ENCODE data around the gene PFKL. TPM values are rescaled to one million over a fixed set of nuclear protein-coding genes. Genes with fewer than 3 reads are reported as not detected.

Gene PFKL
- total and polyA plus RNA-seq, 11 donors, result 34.0 to 85.1 (median 46.1) TPM

DNA sequence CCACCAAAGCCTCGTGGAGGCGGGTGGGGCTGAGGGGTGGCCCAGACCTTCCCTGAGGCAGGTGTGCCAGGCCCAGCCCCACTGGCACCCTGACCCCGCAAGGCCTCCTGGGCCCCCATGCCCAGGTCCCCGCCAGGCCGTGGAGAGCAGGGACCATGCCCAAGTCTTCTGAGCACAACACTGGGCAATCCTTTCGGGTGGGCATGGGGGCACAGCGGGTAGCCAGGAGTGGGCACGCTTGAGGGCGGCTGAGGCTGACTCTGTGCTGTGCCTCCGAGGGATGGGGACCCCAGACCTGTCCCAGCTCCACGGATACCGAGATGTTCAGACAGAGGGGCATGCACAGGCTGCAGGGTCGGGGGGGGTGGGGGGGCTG lies 26.4 kb downstream of the PFKL start:
- no peaks in the 10 kb centered on the region for H3K4me1 ChIP-seq
- H3K4me3 ChIP-seq, result no peak overlapping the region
- no peak overlapping the region for H3K27ac ChIP-seq
- no peaks in the 10 kb centered on the region for H3K9me3 ChIP-seq
- no peak for ATAC-seq
- H3K36me3 ChIP-seq, result peaks cover 0 to 70% (median 43%) of the 10 kb centered on the region in 9 donors
- intact Hi-C loops (cut with DNase I), result loop anchor here in 1 of 10 donors (2.0 to 10.0 kb wide), 2 partner anchors 19 to 59 kb away; no protein-coding TSS in a partner anchor
- no peaks in the 10 kb centered on the region for H3K27me3 ChIP-seq
- no peak for DNase-seq
- 85 to 98% (median 96%) methylated on average over 12 to 13 of the region's 13 CpGs for WGBS, 4 donors
- TF ChIP-seq POLR2A (IDR thresholded peaks at IDR 0.05), result no peak

DNA sequence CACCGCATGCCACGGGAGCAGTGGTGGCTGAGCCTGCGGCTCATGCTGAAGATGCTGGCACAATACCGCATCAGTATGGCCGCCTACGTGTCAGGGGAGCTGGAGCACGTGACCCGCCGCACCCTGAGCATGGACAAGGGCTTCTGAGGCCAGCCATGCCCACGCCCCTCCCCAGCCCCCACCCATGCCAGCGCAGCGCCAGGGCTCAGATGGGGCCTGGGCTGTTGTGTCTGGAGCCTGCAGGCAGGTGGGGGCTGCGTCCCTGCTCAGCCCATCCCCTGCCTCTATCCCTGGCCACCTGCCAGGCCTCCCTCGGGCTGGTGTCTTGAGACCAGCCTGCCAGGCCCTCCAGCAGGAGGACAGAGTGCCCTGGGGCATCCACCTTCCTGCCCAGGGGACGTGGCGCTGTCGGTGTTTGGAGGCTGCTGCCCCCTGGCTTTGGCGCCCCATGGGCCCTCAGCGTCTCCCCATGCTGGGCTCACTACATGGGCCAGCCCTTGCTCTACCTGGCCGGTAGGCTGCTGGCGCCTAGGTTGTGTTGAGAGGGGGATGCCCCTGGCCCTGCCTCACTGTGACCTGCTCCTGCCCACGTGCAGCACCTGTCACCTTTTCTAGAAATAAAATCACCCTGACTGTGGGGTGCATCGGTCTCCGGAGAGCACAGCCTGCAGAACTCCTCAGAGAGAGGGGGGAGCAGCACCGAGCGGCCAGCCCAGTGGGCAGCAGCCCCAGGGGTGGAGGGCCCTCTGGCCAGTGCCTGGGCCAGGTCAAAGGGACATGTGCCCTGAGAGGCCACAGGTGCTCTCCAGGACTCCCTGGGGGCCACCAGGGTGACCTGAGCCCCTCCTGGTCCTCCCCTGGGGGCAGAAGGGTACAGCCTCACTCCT lies 27.1 kb downstream of the PFKL start:
- Histone ChIP-seq H3K27ac (no peak overlapping the region), H3K36me3 (peaks cover 0 to 70% (median 40%) of the 10 kb centered on the region in 9 donors)
- WGBS, 4 donors, result 85 to 92% (median 91%) methylated on average over 9 to 26 of the region's 26 CpGs

DNA sequence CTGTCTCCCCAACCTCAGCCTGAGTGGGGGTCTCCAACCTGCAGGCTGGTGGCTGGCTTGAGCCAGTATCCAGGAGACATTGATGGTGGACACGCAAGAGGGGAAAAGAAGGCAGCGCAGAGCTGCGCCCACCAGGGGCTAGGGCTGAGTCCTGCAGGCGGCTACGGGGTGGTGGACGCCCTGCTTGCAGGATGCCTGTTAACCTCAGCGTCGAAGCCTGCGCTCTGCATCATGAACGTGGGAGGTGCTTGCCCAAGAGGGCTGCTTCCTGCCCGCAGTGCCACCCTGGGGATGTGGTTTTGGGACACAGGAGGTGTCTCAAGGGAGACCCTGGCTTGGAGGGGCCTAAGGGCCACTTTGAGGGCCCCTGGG lies 27.7 kb downstream of the PFKL start:
- H3K9me3 ChIP-seq, result no peaks in the 10 kb centered on the region
- TF ChIP-seq, protein P1, sequence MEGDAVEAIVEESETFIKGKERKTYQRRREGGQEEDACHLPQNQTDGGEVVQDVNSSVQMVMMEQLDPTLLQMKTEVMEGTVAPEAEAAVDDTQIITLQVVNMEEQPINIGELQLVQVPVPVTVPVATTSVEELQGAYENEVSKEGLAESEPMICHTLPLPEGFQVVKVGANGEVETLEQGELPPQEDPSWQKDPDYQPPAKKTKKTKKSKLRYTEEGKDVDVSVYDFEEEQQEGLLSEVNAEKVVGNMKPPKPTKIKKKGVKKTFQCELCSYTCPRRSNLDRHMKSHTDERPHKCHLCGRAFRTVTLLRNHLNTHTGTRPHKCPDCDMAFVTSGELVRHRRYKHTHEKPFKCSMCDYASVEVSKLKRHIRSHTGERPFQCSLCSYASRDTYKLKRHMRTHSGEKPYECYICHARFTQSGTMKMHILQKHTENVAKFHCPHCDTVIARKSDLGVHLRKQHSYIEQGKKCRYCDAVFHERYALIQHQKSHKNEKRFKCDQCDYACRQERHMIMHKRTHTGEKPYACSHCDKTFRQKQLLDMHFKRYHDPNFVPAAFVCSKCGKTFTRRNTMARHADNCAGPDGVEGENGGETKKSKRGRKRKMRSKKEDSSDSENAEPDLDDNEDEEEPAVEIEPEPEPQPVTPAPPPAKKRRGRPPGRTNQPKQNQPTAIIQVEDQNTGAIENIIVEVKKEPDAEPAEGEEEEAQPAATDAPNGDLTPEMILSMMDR (IDR thresholded peaks at IDR 0.05), result no peak
- no peak for TF ChIP-seq POLR2A (IDR thresholded peaks at IDR 0.05)
- DNase-seq, result no peak
- 89 to 96% (median 92%) methylated on average over 8 to 11 of the region's 11 CpGs for WGBS, 4 donors
- intact Hi-C loops (cut with DNase I), result loop anchor here in 1 of 10 donors (2.0 to 10.0 kb wide), 2 partner anchors 21 to 57 kb away; no protein-coding TSS in a partner anchor
- no peaks in the 10 kb centered on the region for H3K27me3 ChIP-seq
- H3K27ac ChIP-seq, result no peak overlapping the region
- no peak for ATAC-seq
- H3K4me3 ChIP-seq, result no peak overlapping the region
- H3K4me1 ChIP-seq, result no peaks in the 10 kb centered on the region
- H3K36me3 ChIP-seq, result peaks cover 0 to 66% (median 40%) of the 10 kb centered on the region in 9 donors

More for the DNA sequence above, 27.1 kb downstream of the PFKL start:
- Histone ChIP-seq H3K27me3 (no peaks in the 10 kb centered on the region), H3K4me1 (no peaks in the 10 kb centered on the region), H3K9me3 (no peaks in the 10 kb centered on the region), H3K4me3 (no peak overlapping the region)
- TF ChIP-seq, protein P1 (IDR thresholded peaks at IDR 0.05), result no peak
- TF ChIP-seq POLR2A (IDR thresholded peaks at IDR 0.05), result no peak
- intact Hi-C loops (cut with DNase I), result loop anchor here in 1 of 10 donors (2.0 to 10.0 kb wide), 2 partner anchors 20 to 58 kb away; no protein-coding TSS in a partner anchor
- ATAC-seq (no peak), DNase-seq (no peak)

DNA sequence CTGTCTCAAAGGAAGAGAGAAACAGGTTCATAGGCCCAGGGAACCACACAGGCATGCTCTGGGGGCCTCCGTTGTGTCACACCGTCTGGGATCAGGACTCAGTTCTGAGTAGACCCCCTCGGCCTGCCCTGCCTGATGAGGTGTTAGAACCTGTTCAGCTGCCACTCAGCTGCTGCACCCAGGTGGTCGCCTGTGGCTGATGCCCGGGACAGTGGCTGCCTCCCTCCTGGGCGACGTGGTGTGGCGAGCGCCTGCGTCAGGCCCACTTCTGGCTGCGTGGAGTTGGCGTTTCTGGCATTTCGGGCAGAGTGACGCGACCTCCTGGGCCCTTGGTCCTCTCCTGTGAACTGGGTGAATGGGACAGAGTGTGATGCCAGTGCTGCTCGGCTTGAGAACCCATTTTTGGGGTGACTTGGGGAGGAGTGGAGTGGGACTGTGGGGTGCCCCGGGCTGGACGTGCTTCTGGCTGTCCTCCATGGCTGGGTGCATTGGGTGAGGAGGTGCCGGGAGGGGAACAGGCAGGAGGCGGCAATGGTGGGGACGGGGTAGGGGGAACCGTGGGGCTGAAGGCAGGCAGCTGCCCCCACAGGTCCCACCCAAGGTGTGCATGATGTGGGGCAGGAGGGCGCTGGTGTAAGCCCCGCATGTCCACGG lies 28.5 kb downstream of the PFKL start:
- Histone ChIP-seq H3K27me3 (no peaks in the 10 kb centered on the region), H3K27ac (no peak overlapping the region), H3K9me3 (no peaks in the 10 kb centered on the region), H3K36me3 (peaks cover 0 to 62% (median 39%) of the 10 kb centered on the region in 9 donors), H3K4me3 (no peak overlapping the region), H3K4me1 (no peaks in the 10 kb centered on the region)
- ATAC-seq (peak in 2 of 4 donors; percentile 3 to 19), DNase-seq (no peak)
- intact Hi-C loops (cut with DNase I), result loop anchor here in 1 of 10 donors (10.0 kb wide), 1 partner anchor 56 kb away; no protein-coding TSS in a partner anchor
- 79 to 92% (median 89%) methylated on average over 12 to 25 of the region's 25 CpGs for WGBS, 4 donors
- TF ChIP-seq POLR2A (IDR thresholded peaks at IDR 0.05), result no peak
- TF ChIP-seq, protein P1 (IDR thresholded peaks at IDR 0.05), result no peak
